HG03196 (cell line): ENCODE data around the gene FAAP20.

Source experiments
- ATAC-seq: cut with Tn5 transposase; IDR thresholded peaks from one replicate; pipeline ENCODE4 v1.9.1; 2021; ENCODE audit not compliant: unreplicated experiment

The FAAP20 gene

DNA sequence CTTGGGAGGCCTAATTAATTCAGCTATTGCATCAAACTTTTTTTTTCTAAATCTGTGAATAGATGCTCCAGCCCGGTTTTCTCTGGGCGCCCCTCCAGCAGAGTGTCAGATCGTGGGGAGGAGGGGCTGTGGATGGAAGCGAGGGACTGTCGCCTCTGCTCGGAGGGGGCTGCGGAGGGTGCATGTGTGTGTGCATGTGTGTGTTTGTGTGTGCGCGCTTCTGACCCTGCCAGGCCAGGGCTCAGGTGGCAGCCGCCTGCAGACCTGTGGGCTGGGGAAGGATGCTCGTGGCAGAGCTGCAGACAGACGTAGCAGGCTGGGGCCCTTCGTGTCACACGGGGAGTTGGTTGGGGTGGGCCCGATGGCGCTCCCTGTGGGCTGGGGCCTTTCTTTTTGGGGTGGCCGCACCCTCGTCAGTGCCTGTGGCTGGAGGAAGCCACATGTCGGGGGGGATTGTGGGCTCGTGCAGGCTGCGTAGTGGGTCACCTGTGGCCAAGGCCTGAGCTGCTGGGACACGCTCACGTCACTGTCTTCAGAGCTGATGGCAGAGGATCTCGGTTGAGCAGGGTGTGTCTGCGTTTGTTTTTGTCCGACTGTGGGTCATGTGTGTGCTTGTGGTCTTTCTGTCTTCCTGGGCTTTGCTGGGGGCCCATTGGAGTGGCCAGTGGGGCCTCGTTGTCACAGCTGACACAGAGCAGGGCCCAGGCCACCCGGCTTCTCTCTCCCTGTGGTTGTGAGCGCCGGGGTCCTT, 36.4 kb upstream of the FAAP20 start:
- no peak for ATAC-seq

DNA sequence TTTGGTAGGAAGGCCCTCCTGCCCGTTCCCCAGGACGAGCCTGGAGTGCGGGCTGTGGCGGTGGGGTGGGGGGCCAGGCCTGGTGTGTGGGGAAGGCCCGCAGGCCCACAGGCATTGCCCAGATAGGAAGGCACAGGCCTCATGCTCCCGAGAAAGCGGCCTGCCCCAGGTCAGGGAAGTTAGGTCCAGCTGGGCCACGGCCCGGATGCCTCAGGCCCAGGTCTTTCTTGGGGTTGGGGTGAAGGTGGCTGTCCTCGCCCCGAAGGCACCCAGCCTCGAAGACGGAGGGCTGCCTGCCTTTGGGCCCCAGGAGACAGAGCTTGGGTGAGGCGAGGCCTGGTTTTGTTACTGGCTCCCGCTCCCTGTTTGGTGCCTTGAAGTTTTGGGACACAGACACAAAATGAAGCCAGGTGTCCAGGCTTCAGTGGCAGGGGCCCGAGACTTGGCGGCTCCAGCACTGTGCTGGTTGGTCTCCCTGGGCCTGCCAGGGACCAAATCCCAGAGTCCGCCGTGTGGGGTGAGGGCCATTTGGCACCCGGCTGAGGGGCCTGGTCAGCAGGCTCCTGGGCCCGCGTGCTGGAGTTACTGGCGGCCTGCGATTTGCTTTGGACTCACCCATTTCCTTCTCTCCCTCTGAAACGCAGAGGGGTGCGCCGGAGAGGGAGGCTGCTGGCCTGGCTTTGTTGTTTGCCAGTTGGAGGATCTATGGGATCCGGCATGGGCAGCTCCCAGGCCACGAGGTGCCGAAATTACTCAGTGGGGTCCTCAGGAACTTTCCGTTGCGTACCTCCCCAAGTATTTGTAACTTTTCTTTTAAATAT, 35.5 kb upstream of the FAAP20 start:
- ATAC-seq: no peak

DNA sequence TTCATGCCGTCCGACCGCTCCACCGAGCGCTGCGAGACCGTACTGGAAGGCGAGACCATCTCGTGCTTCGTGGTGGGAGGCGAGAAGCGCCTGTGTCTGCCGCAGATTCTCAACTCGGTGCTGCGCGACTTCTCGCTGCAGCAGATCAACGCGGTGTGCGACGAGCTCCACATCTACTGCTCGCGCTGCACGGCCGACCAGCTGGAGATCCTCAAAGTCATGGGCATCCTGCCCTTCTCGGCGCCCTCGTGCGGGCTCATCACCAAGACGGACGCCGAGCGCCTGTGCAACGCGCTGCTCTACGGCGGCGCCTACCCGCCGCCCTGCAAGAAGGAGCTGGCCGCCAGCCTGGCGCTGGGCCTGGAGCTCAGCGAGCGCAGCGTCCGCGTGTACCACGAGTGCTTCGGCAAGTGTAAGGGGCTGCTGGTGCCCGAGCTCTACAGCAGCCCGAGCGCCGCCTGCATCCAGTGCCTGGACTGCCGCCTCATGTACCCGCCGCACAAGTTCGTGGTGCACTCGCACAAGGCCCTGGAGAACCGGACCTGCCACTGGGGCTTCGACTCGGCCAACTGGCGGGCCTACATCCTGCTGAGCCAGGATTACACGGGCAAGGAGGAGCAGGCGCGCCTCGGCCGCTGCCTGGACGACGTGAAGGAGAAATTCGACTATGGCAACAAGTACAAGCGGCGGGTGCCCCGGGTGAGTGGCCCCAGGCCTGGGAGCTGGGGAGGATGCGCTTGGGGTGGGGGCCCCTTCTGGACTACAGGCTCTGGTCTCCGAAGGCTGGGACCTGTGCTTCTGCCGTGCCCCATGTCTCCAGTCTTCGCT, 34.7 kb upstream of the FAAP20 start:
- ATAC-seq: no peak

DNA sequence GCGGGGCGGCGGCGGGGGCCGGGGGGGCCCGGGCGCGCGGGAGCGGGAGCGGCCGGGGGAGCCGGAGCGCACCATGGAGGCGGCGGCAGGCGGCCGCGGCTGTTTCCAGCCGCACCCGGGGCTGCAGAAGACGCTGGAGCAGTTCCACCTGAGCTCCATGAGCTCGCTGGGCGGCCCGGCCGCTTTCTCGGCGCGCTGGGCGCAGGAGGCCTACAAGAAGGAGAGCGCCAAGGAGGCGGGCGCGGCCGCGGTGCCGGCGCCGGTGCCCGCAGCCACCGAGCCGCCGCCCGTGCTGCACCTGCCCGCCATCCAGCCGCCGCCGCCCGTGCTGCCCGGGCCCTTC, 34.1 kb upstream of the FAAP20 start:
- no peak for ATAC-seq

DNA sequence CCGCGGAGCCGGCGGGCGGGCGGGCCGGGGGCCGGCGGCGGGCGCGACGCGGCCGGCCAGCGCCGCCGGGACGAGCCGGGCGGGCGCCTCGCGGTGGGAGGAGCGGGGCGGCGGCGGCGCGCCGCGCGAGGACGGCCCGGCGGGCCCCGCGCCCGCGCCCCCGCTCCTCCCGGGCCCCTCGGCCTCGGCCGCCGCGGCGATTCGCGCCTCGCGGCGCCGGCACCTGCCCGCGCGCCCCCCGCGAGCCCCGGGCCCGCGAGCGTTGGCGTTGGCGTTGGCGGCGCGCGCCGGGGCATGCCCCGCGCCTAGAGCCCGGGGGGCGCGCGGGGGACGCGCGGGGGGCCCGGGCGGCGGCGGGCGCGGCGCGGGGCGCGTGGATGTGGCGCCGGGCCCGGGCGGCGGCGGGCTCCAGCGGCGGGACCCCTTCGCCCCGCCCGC, 33.6 kb upstream of the FAAP20 start, which contains the start of gene SKI:
Gene SKI (plus strand): TSS at position 163 of the 438 bp plus-strand sequence. CDS start 448 bp downstream, outside the sequence.
- no peak for ATAC-seq

DNA sequence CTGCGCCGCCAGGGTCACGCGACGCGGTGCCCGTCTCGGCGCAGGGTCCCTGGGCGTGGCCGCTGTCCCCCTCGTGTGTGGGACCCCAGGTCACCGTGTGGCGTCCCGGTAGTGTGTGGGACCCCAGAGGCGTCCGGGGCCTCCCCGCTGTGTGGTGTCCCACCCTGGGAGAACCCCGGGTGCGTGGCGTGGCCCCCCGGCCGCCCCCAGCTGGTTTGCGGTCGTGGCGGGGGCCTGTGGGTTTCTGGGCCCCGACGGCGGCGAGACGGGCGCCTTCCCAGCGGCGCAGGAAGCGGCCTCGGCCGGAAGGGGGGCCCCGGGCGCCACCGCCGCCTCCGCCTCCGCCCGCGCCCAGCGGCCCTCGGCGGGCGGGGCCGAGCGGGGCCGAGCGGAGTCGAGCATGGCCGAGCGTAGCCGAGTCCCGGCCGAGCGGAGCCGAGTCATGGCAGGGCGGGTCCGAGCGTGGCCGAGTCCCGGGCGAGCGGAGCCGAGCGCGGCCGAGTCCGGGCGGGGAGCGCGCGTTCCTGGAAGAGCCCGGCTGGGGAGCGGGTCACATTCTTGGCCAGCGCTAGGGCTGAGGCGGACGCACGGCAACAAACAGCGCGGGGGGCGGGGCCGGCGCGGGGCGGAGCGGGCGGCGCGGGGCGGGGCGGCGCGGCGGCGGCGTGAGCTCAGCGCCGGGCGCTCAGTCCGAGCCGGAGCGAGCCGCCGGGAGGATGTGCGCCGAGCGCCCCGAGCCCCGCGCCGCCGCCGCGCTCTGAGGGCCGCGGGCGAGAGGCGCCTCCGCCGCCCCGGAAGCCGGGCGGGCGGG, 33.0 kb upstream of the FAAP20 start:
- peak; percentile 86 for ATAC-seq

DNA sequence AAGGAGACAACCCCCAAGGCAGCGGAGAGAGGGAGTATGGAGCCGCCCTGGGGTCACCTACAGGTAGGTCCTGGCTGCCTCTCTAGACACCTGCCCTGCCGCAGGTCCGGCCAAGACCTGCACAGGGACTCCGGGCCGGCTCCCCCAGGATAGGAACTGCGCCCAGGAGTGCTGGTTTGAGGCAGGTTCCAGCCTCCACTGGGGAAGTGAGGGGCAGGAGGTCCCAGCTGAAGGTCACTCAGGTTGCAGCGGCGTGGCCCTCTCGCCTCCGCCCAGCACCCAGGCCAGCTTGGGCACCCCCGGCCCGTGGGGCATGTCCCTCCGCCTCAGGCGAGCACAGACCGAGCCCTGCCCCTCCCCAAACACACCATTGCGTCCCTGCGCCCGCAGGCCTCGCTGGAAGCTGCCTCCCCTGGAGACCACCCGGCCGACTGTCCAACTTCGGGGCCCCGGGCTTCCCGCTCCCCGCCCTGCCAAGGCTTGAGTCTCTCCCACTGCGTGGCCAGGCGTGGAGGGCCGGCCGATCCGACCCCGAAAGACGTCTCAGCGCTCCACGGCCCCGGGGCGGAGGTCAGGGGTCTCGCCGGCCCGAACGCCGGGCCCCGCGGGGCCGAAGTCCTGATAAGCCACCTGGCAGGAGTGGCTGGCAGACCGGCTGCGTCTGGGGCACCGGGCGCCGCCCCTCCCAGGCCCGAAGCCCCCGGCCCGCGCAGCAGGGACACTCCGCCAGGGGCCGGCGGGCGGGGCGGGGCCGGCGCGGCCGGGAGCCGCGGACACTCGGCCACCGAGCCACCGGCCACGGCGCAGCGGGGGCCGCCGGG, 32.2 kb upstream of the FAAP20 start:
- ATAC-seq: no peak

DNA sequence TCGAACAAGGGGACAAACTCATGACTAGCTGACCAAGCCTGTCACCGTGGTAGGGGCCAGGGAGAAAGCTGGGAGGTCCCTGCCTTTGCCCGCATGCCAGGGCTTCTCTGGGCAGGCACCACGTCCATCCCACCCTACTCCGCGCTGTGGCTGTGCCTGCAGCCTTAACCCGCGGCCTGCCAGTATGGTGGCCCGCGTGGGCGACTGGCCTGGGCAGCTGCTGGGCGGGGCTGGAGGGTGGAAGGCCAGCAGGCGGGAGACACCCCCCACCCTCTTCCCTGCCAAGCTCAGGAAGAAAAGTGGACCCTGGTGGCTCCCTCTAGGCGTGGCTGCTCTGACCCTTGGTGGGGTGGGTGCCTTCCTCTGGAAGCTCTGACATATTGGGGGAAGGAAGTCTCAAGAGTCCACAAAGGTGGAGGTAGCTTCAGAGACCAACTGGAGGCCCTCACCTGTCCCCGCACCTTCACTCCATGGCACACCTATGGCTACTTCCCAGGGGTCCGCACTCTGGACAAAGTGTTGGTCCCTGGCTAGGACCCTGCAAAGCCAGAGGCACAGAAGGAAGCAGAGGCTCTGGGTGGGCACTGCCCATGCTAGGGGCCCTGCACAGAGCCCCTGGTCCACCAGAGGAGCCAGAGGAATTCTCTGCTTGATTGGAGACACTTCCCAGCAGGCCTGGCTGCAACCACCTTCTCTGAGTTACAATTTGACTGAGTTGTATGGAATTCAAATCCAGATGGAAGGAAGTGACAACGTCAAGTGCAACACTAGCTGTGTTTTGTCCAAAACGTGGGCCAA, 30.3 kb upstream of the FAAP20 start:
- no peak for ATAC-seq

DNA sequence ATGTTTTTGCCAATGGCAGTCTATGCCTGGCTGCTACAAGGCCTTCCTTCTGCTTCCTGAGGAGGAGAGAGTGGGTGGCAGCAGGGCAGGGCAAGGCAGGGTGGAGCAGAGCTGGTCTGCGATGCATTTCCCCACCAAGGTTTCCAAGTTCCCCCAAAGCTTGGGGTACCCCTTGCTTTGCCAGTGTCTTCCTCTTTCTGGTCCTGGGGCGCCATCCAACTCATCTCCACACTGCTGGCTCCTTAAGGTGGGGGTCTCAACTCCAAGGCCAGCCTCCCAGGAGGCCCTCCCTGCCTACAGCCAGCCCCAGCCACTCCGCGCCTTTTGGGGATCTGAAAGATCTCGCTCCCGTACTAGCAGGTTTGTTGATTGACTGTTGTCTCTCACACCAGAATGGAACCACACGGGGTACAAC, 29.6 kb upstream of the FAAP20 start:
- ATAC-seq: no peak

DNA sequence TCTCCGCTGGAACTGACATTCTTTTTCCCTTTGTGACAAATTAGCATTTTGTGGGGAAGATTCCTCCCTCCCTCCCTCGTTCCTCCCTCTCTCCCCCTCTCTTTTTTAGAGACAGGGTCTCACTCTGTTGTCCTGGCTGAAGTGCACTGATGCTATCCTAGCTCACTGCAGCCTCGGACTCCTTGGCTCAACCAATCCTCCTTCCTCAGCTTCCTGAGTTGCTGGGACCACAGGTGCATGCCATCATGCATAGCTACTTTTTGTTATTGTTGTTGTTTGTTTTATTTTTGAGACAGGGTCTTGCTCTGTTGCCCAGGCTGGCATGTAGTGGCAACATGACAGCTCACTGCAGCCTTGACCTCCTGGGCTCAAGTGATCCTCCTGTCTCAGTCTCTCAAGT, 26.7 kb upstream of the FAAP20 start:
- no peak for ATAC-seq

DNA sequence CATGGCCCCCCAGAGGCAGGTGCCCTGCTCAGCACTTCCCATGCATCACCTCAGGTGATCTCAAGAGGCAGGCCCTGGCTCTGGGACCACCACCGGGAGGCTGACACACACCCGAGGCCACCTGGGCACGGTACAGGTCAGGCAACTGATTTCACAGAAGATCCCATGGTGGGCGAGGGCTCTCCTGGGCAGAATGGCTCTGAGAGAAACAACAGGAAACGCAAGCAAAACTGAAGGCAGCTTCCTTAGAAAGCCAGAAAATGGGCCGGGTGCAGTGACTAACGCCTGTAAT, 22.1 kb upstream of the FAAP20 start:
- no peak for ATAC-seq

DNA sequence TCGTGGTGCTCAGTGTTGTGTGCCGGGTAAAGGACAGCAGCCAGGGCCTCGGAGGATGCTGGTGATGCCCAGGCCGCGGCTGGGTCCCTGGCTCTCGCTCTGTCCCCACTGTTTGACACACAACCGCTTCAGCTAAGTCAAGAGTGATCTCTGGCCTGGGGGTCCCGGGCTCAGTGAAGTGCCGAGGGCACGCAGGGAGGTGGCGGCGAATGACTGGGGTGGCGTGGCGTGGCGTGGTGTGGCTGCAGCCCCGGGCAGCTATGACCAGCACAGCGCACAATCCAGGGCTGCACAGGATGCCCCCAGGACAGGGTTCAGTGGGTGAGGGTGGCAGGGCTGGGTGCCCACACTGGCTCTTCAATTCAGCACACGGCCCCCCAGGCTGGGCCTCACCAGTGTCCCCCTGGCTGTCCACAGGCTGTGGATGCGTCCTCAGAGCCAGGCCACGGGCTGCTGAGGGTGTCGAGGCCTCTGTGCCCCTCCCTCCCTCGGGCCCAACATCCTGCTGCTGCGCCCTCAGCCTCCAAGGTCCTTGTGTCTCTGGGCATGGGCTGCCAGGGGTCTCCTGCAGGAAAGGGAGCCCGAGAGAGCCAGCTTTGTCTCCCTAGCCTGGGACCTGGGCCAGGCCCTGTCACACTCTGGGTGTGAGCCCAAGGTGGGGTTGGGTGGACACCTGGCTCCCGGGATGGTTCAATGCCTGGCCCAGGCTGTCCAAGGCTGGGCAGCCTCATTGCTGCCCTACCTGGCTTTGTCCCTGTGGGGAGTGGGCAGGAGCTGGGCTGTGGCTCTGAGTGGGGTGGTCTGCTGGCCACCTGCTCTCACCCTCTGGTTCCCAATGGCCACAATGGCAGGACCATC, 21.6 kb upstream of the FAAP20 start:
- no peak for ATAC-seq

DNA sequence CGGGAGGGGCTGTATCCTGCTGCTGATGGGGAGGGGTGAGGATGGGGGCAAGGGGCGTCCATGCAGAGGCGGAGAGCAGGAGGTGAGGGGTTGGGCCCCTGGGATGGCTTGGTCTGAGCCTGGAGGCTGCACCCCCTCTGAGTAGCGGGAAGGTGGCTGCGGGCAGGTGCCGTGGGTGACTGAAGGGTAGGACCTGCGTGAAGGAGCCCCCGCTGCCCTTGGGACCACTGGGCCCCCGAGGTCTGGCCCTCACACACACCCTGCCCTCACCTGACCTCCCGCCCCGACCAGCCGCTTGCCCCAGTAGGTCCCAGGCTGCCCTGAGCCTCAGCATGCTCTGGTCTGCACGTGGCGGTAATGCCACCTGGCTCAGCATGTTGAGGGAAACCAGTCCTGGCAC, 20.8 kb upstream of the FAAP20 start:
- no peak for ATAC-seq

DNA sequence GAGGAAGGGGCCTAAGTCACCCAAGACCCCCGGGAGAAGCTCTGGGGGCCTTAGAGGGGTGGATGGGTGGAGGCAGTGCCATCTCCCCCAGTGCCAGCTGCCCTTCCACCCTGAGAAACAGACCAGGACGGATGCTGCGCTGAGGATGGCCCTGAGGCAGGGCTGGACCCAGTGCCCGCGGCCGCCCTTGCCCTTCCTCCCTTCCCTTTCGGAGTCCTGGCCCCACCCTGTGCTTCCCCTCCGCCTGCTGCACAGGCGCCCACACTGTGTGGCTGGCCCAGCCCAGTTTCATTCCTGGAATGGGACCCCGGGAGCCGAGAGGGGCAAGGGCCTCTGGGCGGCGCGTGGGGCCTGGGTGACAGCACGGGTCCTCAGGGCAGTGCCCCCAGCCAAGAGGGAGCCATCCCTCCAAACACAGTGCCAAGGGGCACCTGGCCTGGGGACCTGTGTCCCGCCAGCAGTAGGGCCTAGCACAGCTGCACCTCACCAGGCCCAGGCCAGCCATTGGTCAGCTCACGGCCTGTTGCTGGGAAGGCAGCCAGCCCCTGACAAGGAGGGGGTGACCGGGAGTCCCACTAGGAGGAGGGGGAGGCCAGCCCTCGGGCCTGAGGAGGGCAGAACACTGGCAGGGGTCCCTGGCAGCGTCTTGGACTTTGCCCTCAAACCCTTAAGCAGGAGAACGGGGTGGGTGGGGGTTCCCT, 20.1 kb upstream of the FAAP20 start:
- no peak for ATAC-seq

DNA sequence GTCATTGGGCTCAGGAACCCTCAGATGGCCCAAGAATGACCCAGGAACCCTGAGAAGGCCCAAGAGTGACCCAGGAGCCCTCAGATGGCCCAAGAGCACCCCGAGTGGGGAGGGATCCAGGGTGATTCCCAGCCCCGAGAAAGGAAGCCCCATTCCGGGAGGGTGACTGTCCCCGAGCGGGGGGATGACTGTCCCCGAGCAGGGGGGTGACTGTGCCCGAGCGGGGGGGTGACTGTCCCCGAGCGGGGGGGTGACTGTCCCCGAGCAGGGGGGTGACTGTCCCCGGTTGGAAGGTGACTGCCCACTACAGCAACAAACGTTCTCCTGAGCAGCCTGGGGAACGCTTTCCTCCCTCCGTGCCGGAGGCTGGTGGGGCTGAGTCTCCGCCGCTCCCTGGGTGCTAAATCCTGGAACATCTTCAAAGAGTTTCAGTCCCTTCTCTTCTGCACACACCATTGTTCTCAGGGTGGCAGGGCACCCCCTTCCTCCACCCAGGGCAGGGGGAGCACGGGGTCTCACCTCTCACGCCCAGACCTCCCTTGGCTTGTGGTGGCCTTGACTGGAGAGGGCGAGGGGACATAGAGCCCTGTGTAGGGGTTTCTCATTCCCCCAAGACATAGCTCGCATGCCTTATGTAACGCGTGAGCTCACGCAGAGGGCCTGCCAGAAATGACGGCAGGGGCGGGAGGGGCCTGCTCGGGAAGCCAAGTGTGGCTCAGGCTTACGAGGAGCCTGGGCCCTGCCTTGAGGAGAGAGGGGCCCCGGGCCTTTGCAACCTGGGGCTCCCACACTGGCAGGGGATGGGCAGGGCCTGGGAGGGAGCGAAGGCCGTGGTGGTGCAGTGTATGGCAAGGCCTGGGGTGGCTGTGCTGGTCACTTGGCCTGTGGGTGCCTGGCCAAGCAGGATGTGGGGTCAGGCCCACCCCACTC, 19.3 kb upstream of the FAAP20 start:
- ATAC-seq: no peak
